ENCODE results near the gene BICD2. TPM values are rescaled to one million over a fixed set of nuclear protein-coding genes. Genes with fewer than 3 reads are reported as not detected.
"Not testable (repeated sequence)": the region's sequence is repeated elsewhere in the genome, so short reads cannot be mapped to it uniquely, and the experiment has no call there.

Gene BICD2
- 10 to 100 TPM; 16.5 to 17.2 TPM for total RNA-seq

GRCh38 chr9:92764381-92764987, at the start of gene BICD2:
BICD2 (minus strand) TSS chr9:92764833; CDS start chr9:92764744, 89 bp downstream.
- peaks cover 44% of the 10 kb centered on the region for H3K4me1 Mint-ChIP-seq (ENCODE audit: low read depth)

GRCh38 chr9:92809629-92810326, 45.1 kb upstream of the BICD2 start:
- ChIA-PET CTCF (interaction anchor here (0.8 to 3.8 kb wide), 6 partner anchors 17 to 548 kb away, joined by 3 to 24 read pairs (median 4); no protein-coding TSS in a partner anchor), POLR2A (interaction anchor here (0.8 kb wide), 1 partner anchor 46 kb away, joined by 4 read pairs; no protein-coding TSS in a partner anchor)
- peaks cover 20% of the 10 kb centered on the region for H3K4me1 Mint-ChIP-seq (ENCODE audit: low read depth)
- not testable (repeated sequence) for H3K9me3 Mint-ChIP-seq, H3K27ac Mint-ChIP-seq, H3K36me3 Mint-ChIP-seq
- peak overlapping the region; percentile 77 for H3K4me3 Mint-ChIP-seq
- peak; percentile 28 for DNase-seq
- intact Hi-C loops (cut with micrococcal nuclease), result loop anchor here (10.0 kb wide), 1 partner anchor 65 kb away; the partner anchor contains the start of gene ZNF484
- peaks cover 58% of the 10 kb centered on the region for H3K27me3 Mint-ChIP-seq

More at GRCh38 chr9:92764381-92764987, at the start of gene BICD2:
- Mint-ChIP-seq H3K4me3 (peak within 1 kb of the TSS; percentile 91), H3K9me3 (no peaks in the 10 kb centered on the region), H3K27me3 (no peaks in the 10 kb centered on the region), H3K36me3 (no peaks in the 10 kb centered on the region), H3K27ac (peak within 1 kb of the TSS; percentile 79)
- no peak for DNase-seq
- intact Hi-C loops (cut with micrococcal nuclease), result loop anchor here (2.0 to 10.0 kb wide), 5 partner anchors 48 to 690 kb away; partner anchors contain the start of genes CARD19, CENPP, FAM120A and FAM120AOS
- ChIA-PET CTCF (interaction anchor here (0.6 to 2.6 kb wide), 13 partner anchors 26 to 626 kb away, joined by 3 to 11 read pairs (median 3); partner anchors contain the start of genes CENPP and IPPK), POLR2A (interaction anchor here (0.7 to 3.4 kb wide), 4 partner anchors 26 to 94 kb away, joined by 3 to 15 read pairs (median 4); partner anchors contain the start of gene IPPK)

- Mint-ChIP-seq H3K4me1 (ENCODE audit: low read depth) (peaks cover 15% of the 10 kb centered on the region), H3K27me3 (peaks cover 53% of the 10 kb centered on the region), H3K36me3 (peaks cover 2% of the 10 kb centered on the region), H3K27ac (no peak overlapping the region), H3K4me3 (peak overlapping the region; percentile 77), H3K9me3 (no peaks in the 10 kb centered on the region)
- intact Hi-C loops (cut with micrococcal nuclease), result loop anchor here (1.0 to 10.0 kb wide), 2 partner anchors 44 to 66 kb away; partner anchors contain the start of gene ZNF484
- ChIA-PET POLR2A (interaction anchor here (1.0 kb wide), 1 partner anchor 45 kb away, joined by 3 read pairs; no protein-coding TSS in a partner anchor), CTCF (interaction anchor here (0.6 to 3.8 kb wide), 12 partner anchors 10 to 549 kb away, joined by 3 to 24 read pairs (median 4); partner anchors contain the start of gene IPPK)
- peak; percentile 76 for DNase-seq
Measured at GRCh38 chr9:92808726-92809451, 44.3 kb upstream of the BICD2 start.

GRCh38 chr9:92807757-92808725, 43.4 kb upstream of the BICD2 start:
- Mint-ChIP-seq H3K4me3 (peak overlapping the region; percentile 54), H3K9me3 (no peaks in the 10 kb centered on the region), H3K4me1 (ENCODE audit: low read depth) (peaks cover 15% of the 10 kb centered on the region), H3K36me3 (peaks cover 2% of the 10 kb centered on the region), H3K27ac (no peak overlapping the region), H3K27me3 (peaks cover 46% of the 10 kb centered on the region)
- ChIA-PET POLR2A (interaction anchor here (1.0 kb wide), 1 partner anchor 44 kb away, joined by 3 read pairs; no protein-coding TSS in a partner anchor), CTCF (interaction anchor here (0.8 to 3.8 kb wide), 8 partner anchors 11 to 140 kb away, joined by 3 to 24 read pairs (median 4); partner anchors contain the start of gene IPPK)
- intact Hi-C loops (cut with micrococcal nuclease), result loop anchor here (1.0 to 10.0 kb wide), 2 partner anchors 43 to 67 kb away; partner anchors contain the start of gene ZNF484
- peak; percentile 43 for DNase-seq

- DNase-seq, result no peak
- CTCF ChIA-PET, result interaction anchor here (3.8 kb wide), 1 partner anchor 15 kb away, joined by 24 read pairs; no protein-coding TSS in a partner anchor
- Mint-ChIP-seq H3K9me3 (no peaks in the 10 kb centered on the region), H3K4me3 (no peak overlapping the region), H3K27ac (no peak overlapping the region), H3K27me3 (peaks cover 40% of the 10 kb centered on the region), H3K4me1 (ENCODE audit: low read depth) (peaks cover 15% of the 10 kb centered on the region), H3K36me3 (peaks cover 2% of the 10 kb centered on the region)
- POLR2A ChIA-PET, result no interaction called here
- intact Hi-C loops (cut with micrococcal nuclease), result loop anchor here (10.0 kb wide), 1 partner anchor 68 kb away; the partner anchor contains the start of gene ZNF484
Measured at GRCh38 chr9:92807031-92807756, 42.6 kb upstream of the BICD2 start.

GRCh38 chr9:92804727-92805126, 40.1 kb upstream of the BICD2 start:
- Mint-ChIP-seq H3K36me3 (peaks cover 2% of the 10 kb centered on the region), H3K27ac (no peak overlapping the region), H3K4me3 (no peak overlapping the region), H3K27me3 (peaks cover 25% of the 10 kb centered on the region), H3K9me3 (no peaks in the 10 kb centered on the region), H3K4me1 (ENCODE audit: low read depth) (peaks cover 11% of the 10 kb centered on the region)
- POLR2A ChIA-PET, result no interaction called here
- no peak for DNase-seq
- CTCF ChIA-PET, result no interaction called here
- intact Hi-C loops (cut with micrococcal nuclease), result loop anchor here (10.0 kb wide), 1 partner anchor 70 kb away; the partner anchor contains the start of gene ZNF484

- intact Hi-C loops (cut with micrococcal nuclease), result no loop called here
- Mint-ChIP-seq H3K4me3 (no peak overlapping the region), H3K4me1 (ENCODE audit: low read depth) (no peaks in the 10 kb centered on the region), H3K9me3 (no peaks in the 10 kb centered on the region), H3K36me3 (no peaks in the 10 kb centered on the region), H3K27me3 (peaks cover 11% of the 10 kb centered on the region), H3K27ac (no peak overlapping the region)
- DNase-seq, result no peak
- ChIA-PET POLR2A (no interaction called here), CTCF (no interaction called here)
Measured at GRCh38 chr9:92798358-92798757, 33.7 kb upstream of the BICD2 start.

- CTCF ChIA-PET, result interaction anchor here (0.6 to 1.5 kb wide), 2 partner anchors 31 to 301 kb away, joined by 3 read pairs; no protein-coding TSS in a partner anchor
- H3K27ac Mint-ChIP-seq; H3K9me3 Mint-ChIP-seq; H3K4me3 Mint-ChIP-seq; H3K4me1 Mint-ChIP-seq (ENCODE audit: low read depth); DNase-seq; H3K36me3 Mint-ChIP-seq; intact Hi-C loops (cut with micrococcal nuclease): not testable (repeated sequence)
- peaks cover 11% of the 10 kb centered on the region for H3K27me3 Mint-ChIP-seq
- POLR2A ChIA-PET, result interaction anchor here (0.5 kb wide), 1 partner anchor 17 kb away, joined by 3 read pairs; no protein-coding TSS in a partner anchor
Measured at GRCh38 chr9:92796337-92796804, 31.7 kb upstream of the BICD2 start.

- CTCF ChIA-PET, result interaction anchor here (0.6 to 1.5 kb wide), 2 partner anchors 31 to 300 kb away, joined by 3 read pairs; no protein-coding TSS in a partner anchor
- POLR2A ChIA-PET, result no interaction called here
- intact Hi-C loops (cut with micrococcal nuclease), result no loop called here
- DNase-seq, result no peak
- Mint-ChIP-seq H3K36me3 (no peaks in the 10 kb centered on the region), H3K9me3 (no peaks in the 10 kb centered on the region), H3K27ac (no peak overlapping the region), H3K27me3 (peaks cover 11% of the 10 kb centered on the region), H3K4me1 (ENCODE audit: low read depth) (peaks cover 9% of the 10 kb centered on the region), H3K4me3 (no peak overlapping the region)
Measured at GRCh38 chr9:92795598-92796336, 31.1 kb upstream of the BICD2 start.
